Spleen (tissue), 7 donors: ENCODE results near the gene SLC38A10.

Experiments
- POLR2A ChIP-seq, 3 donors: fragments of 450-650 bp; IDR thresholded peaks; one replicate each; pipeline ENCODE4 v1.5.1; 2017; ENCODE audit warnings: antibody characterized with exemption in 3 of 3, mild to moderate bottlenecking in 1 of 3
- TF ChIP-seq, protein P1 (sequence below), 11 experiments: fragments of 200-600 bp in 7 of 11; fragments of 450-650 bp in 4 of 11; sonication (generic) in 4 of 11; IDR thresholded peaks in 8 of 11; conservative IDR thresholded peaks in 3 of 11; 1 replicate in 7 of 11; 2 replicates in 4 of 11; pipeline versions ENCODE4 v1.4.0 to v1.8.0; 2016 to 2021; ENCODE audit warnings: antibody characterized with exemption in 11 of 11, inconsistent platforms in 4 of 11, mild to moderate bottlenecking in 1 of 11
- donor health status: DM: no; HTN: no; CAD: no; lungs with moderate emphysema.
- donor health status: DM: no; HTN: no; CAD: no.
- donor health status: DM: no; HTN: no; CAD: no.

DNA sequence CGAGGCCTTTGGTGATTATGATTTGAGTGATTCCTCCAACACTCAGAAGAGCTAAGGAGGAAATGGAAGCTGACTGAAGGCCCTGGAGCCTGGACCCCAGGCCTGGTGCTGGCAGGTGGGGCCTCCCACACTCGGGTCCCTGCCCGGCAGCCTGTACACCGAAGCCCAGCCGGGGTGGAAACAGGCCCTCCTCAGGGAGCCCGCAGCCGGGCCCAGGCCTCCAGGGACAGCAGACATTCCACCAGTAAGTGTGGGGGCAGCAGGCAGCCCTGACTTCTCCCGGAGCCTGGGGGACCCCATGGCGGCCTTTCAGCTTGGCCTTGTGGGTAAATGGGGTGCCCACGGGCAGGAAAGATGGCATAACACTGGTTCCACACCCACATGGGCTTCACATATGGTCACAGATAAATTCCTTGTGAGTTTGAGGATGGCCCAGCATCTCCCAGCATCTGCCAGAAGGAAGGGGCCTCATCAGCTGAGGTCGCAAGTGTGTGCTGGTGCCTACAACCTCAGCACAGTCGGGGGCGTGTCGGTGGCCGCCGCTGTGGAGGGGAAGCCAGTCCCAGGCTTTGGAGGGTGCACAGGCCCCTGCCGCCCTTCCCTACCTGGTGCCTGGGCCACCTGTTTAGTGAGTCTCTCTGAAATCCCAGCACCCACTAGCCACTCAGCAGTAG lies 29.2 kb upstream of the SLC38A10 start:
- TF ChIP-seq, protein P1, sequence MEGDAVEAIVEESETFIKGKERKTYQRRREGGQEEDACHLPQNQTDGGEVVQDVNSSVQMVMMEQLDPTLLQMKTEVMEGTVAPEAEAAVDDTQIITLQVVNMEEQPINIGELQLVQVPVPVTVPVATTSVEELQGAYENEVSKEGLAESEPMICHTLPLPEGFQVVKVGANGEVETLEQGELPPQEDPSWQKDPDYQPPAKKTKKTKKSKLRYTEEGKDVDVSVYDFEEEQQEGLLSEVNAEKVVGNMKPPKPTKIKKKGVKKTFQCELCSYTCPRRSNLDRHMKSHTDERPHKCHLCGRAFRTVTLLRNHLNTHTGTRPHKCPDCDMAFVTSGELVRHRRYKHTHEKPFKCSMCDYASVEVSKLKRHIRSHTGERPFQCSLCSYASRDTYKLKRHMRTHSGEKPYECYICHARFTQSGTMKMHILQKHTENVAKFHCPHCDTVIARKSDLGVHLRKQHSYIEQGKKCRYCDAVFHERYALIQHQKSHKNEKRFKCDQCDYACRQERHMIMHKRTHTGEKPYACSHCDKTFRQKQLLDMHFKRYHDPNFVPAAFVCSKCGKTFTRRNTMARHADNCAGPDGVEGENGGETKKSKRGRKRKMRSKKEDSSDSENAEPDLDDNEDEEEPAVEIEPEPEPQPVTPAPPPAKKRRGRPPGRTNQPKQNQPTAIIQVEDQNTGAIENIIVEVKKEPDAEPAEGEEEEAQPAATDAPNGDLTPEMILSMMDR (IDR thresholded peaks at IDR 0.05 in 8 of 11, conservative IDR thresholded peaks at IDR 0.05 in 3 of 11) = no peak
- no peak for TF ChIP-seq POLR2A (IDR thresholded peaks at IDR 0.05)
